GM18909 (cell line): ENCODE measurements around the gene FLVCR2.
A peak's percentile ranks its signal among the peaks of the same experiment; 100 is the strongest.

Source experiments
- ATAC-seq: cut with Tn5 transposase; IDR thresholded peaks from one replicate; pipeline ENCODE4 v1.9.1; 2021; ENCODE audit warnings: mild to moderate bottlenecking; ENCODE audit not compliant: unreplicated experiment, poor library complexity

FLVCR2 gene

GRCh38 chr14:75578102-75578785 is at the start of gene FLVCR2:
Gene FLVCR2, plus strand, starts transcription at chr14:75578620. Its CDS starts 353 bp downstream, at chr14:75578973.
- peak; percentile 45 for ATAC-seq

- ATAC-seq = no peak
Measured at GRCh38 chr14:75531256-75531655, 47.2 kb upstream of the FLVCR2 start.

DNA sequence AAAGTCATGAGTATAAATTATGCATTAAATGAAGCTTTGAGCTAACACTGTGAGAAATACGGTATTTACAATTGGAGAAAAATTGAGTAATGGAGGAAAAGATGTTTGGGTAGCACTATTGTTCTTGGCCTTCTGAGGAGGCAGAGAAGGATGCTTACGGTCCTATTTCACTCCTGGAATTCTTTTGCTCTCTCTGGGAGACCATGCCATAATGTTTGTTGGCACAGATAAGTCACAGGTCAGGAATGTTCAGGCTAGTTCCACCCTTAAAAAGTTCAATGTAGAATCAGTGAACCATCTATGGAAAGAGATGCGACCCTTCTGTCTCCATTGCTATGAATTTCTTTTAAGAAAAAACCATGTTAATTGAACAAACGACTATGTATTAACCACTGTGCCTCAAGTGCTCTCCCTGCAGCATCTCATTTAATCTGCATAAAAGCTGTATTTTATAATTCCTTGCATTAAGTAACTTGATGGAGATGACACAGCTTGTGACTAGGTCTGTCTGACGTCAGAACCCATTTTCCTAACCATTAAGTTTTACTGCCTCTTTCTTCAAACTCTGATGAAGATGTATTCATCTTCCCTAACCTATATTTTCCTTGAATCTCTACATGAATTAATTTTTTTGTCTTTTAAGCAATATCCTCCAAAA is 46.6 kb upstream of the FLVCR2 start:
- no peak for ATAC-seq

DNA sequence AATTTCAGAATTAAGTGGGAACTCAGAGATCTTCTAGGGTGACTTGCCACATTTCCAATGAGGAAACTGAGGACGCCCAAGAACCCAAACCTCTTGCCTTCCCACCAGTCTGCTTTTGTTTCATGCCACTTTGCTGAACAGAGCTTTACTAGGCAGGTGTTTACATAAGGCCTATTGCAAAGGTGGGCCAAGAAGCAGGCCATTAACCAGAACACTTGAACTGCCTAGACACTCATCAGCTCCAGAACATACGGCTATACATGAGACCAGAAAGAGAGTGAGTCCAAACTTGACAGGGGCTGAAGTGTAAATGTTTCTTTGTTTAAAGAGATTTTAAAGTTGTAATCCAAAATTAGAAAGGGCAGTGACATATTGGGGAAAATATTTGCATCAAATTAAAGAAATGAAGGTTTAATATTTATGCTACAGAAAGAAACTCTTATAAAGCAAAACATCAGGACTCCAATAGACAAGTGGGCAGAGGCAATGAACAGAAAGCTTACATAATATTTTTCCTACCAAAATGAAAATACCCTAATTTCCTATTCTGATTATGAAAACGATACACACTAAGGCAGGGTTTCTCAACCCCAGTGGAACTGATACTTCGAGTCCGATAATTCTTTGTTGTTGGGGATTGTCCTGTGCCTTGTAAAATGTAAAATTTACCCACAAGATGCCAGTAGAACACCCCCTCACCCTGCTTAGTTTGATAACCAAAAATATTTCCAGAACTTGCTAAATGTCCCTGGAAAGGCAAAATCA is 44.4 kb upstream of the FLVCR2 start:
- no peak for ATAC-seq

DNA sequence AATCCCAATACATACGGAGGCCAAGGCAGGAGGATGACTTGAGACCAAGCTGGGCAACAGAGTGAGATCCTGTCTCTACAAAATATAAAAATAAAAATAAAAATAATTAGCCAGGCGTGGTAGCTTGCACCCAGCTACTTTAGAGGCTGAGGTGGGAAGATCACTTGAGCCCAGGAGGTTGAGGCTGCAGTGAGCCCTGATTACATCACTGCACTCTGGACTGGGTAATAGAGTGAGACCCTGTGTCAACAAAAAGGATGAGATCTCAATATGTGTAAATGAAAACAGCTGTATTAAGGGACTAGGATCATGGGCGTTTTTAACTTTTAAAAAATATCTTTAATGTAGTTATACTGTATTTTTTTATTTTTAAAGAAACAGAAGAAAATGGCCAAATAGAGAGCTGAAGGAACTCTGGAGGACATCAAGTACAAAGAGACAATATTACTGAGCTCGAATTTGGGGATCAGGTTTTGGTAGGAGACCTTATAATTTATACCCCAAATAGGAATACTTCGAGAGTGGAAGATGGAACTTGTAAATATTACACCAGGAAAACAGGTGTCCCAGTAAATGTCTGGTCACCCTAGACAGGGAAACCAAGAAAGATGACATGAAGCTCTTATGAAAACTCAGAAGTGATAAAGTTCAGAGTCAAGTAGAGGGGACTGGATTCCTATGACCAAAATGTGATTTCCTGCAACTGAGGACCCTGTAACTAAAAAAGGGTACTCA is 43.1 kb upstream of the FLVCR2 start:
- ATAC-seq = no peak

GRCh38 chr14:75537071-75537470 is 41.3 kb upstream of the FLVCR2 start:
- ATAC-seq = no peak

GRCh38 chr14:75539162-75539560 is 39.3 kb upstream of the FLVCR2 start:
- ATAC-seq = no peak

- ATAC-seq = peak; percentile 75
Measured at GRCh38 chr14:75539561-75540478, 38.6 kb upstream of the FLVCR2 start.

DNA sequence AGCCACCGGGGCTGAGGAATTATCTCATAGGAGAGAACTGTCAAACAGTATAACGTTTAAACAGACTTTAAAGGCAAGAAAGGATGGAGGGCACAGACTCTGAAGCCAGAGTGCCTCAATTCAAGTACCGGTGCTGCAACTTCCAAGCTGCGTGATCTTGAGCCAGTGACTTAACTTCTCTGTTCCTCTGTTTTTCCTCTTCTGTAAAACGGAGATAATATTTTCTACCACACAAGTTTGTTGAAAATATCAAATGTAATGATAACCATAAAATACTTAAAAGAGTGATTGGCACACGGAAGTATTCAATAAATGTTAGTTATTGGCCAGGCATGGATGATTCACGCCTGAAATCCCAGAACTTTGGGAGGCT is 38.0 kb upstream of the FLVCR2 start:
- no peak for ATAC-seq

DNA sequence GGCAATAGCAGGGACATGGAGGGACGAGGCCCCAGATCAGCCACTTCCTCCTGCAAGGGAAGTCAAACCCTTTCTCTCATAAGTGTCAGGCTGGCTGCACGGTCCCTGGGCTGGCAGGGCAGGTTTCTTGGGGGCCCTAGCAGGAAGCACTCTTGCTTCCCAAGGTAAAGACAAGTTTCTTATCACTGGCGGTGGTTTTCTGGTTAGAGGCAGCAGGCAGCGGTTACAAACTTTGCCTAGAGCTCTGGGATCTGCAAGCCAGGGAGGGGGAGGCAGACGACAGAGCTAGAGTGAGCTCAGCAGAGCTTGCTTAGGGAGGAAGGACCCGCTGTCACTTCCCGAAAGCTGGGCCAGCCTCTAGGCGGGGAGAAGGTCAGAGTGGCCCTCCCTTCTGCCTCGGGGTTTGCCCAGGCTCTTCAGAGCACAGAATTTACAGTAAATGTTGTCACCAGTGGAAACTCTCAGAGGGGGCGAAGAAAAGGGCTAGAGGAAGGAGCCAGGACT is 35.8 kb upstream of the FLVCR2 start:
- ATAC-seq = peak; percentile 60

- ATAC-seq = no peak
Measured at GRCh38 chr14:75543253-75543652, 35.2 kb upstream of the FLVCR2 start.

- no peak for ATAC-seq
Measured at GRCh38 chr14:75543786-75544185, 34.6 kb upstream of the FLVCR2 start.

GRCh38 chr14:75545907-75546306 is 32.5 kb upstream of the FLVCR2 start:
- ATAC-seq = no peak

DNA sequence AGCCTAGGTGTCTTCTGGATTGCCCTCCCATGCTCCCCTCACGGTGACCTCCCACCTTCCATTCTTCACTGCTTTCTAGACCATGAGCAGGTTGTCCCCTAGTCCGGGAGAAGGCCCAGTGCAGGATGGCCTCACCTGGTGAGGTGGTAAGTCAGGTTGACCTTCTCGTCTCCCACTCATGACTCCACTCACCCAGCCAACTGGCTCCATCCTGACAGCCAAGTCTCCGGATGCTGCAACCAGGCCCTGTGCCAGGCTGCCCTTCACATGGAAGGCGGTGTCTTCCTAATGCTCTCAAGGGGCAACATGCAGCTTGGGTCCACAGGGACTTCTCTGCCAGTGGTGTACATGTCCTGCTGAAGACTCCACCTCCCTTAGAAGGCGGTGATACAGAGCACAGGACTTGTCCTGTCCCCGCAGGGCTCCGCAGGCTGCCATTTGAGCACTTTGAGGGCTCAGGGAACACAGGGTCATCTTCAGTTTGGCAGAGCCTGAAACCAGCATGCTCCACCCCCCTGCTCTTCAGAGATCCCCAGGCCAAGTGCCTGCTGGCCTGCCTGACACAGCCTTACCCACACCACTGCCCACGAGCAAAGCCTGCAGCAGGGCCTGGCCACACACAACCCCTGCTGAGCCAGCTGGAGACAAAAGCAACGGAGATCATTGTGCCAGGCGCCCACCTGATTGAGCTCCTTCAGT is 30.7 kb upstream of the FLVCR2 start:
- ATAC-seq = no peak

- no peak for ATAC-seq
Measured at GRCh38 chr14:75548544-75548943, 29.9 kb upstream of the FLVCR2 start.

GRCh38 chr14:75549169-75549568 is 29.3 kb upstream of the FLVCR2 start:
- ATAC-seq = no peak

GRCh38 chr14:75551021-75551420 is 27.4 kb upstream of the FLVCR2 start:
- no peak for ATAC-seq

GRCh38 chr14:75553157-75553556 is 25.3 kb upstream of the FLVCR2 start:
- no peak for ATAC-seq
